ENCODE data around the gene PHKG2. TPM values are rescaled to one million over a fixed set of nuclear protein-coding genes. Genes with fewer than 3 reads are reported as not detected.

Gene PHKG2
- total and polyA plus RNA-seq, 2 experiments from 2014 or later: 35.1 to 52.1 TPM

DNA sequence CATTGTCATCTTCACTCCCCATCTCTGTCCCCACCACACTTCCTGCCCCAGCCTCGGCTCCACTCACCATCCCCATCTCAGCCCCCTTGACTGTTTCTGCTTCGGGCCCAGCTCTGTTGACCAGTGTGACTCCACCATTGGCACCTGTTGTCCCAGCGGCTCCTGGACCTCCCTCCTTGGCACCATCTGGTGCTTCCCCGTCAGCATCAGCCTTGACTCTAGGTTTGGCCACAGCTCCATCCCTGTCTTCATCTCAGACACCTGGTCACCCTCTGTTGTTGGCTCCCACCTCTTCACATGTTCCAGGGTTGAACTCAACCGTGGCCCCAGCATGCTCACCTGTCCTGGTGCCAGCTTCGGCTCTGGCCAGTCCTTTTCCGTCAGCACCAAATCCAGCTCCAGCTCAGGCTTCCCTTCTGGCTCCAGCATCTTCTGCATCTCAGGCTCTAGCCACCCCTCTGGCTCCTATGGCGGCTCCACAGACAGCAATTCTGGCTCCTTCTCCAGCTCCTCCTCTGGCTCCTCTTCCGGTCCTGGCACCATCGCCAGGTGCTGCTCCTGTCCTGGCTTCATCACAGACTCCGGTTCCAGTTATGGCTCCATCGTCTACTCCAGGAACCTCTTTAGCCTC is 24.4 kb upstream of the PHKG2 start:
- no peaks in the 10 kb centered on the region for H3K9me3 ChIP-seq (ENCODE audit: low read depth)
- H3K36me3 ChIP-seq: peaks cover 47% of the 10 kb centered on the region
- no peak overlapping the region for H3K4me3 ChIP-seq
- no peak for DNase-seq (ENCODE audit: low read depth in 1 of 2, low spot score in 1 of 2)
- H3K27ac ChIP-seq: no peak overlapping the region
- no peaks in the 10 kb centered on the region for H3K4me1 ChIP-seq (ENCODE audit: low read depth)
- no peaks in the 10 kb centered on the region for H3K27me3 ChIP-seq
- TF ChIP-seq CTCF (IDR thresholded peaks at IDR 0.05; ENCODE audit: low read depth, low read length): no peak

GRCh38 chr16:30724641-30725417 is 23.4 kb upstream of the PHKG2 start:
- no peaks in the 10 kb centered on the region for H3K9me3 ChIP-seq (ENCODE audit: low read depth)
- no peak overlapping the region for H3K27ac ChIP-seq
- H3K4me1 ChIP-seq (ENCODE audit: low read depth): no peaks in the 10 kb centered on the region
- peaks cover 52% of the 10 kb centered on the region for H3K36me3 ChIP-seq
- H3K4me3 ChIP-seq: no peak overlapping the region
- no peak for TF ChIP-seq CTCF (IDR thresholded peaks at IDR 0.05; ENCODE audit: low read depth, low read length)
- no peak for DNase-seq (ENCODE audit: low read depth in 1 of 2, low spot score in 1 of 2)
- no peaks in the 10 kb centered on the region for H3K27me3 ChIP-seq

DNA sequence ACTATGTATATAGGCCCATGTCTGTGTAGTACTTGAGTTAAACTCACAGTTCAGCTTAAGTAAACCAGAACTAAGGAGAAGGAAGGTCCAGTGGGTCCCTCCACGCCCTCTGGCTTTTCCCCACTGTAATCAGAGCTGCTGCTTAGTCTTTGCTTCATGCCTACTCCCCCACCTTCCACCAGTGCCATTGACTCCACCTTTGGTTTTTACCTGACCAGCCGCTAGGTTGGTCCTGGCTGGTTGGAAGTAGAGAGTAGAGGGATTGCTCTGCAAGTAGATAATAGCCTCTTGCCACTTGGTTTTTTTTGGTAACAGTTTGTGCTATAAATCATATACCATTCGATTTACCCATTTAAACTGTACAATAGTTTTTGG is 22.8 kb upstream of the PHKG2 start:
- no peaks in the 10 kb centered on the region for H3K4me1 ChIP-seq (ENCODE audit: low read depth)
- no peaks in the 10 kb centered on the region for H3K27me3 ChIP-seq
- no peak for DNase-seq (ENCODE audit: low read depth in 1 of 2, low spot score in 1 of 2)
- TF ChIP-seq CTCF (IDR thresholded peaks at IDR 0.05; ENCODE audit: low read depth, low read length): no peak
- H3K27ac ChIP-seq: no peak overlapping the region
- H3K36me3 ChIP-seq: peaks cover 52% of the 10 kb centered on the region
- H3K9me3 ChIP-seq (ENCODE audit: low read depth): no peaks in the 10 kb centered on the region
- H3K4me3 ChIP-seq: no peak overlapping the region

- DNase-seq (ENCODE audit: low read depth in 1 of 2, low spot score in 1 of 2): no peak
- no peaks in the 10 kb centered on the region for H3K4me1 ChIP-seq (ENCODE audit: low read depth)
- no peaks in the 10 kb centered on the region for H3K27me3 ChIP-seq
- H3K36me3 ChIP-seq: peaks cover 50% of the 10 kb centered on the region
- H3K27ac ChIP-seq: no peak overlapping the region
- H3K4me3 ChIP-seq: no peak overlapping the region
- no peak for TF ChIP-seq CTCF (IDR thresholded peaks at IDR 0.05; ENCODE audit: low read depth, low read length)
- H3K9me3 ChIP-seq (ENCODE audit: low read depth): no peaks in the 10 kb centered on the region
Measured at GRCh38 chr16:30728321-30728720, 19.9 kb upstream of the PHKG2 start.

- Histone ChIP-seq H3K27ac (no peak overlapping the region), H3K4me1 (ENCODE audit: low read depth) (no peaks in the 10 kb centered on the region), H3K36me3 (peaks cover 55% of the 10 kb centered on the region), H3K27me3 (no peaks in the 10 kb centered on the region), H3K4me3 (no peak overlapping the region), H3K9me3 (ENCODE audit: low read depth) (no peaks in the 10 kb centered on the region)
- TF ChIP-seq CTCF (IDR thresholded peaks at IDR 0.05; ENCODE audit: low read depth, low read length): no peak
- no peak for DNase-seq (ENCODE audit: low read depth in 1 of 2, low spot score in 1 of 2)
Measured at GRCh38 chr16:30728899-30729672, 19.1 kb upstream of the PHKG2 start.
